ENCODE measurements around the gene GRAP.

DNA sequence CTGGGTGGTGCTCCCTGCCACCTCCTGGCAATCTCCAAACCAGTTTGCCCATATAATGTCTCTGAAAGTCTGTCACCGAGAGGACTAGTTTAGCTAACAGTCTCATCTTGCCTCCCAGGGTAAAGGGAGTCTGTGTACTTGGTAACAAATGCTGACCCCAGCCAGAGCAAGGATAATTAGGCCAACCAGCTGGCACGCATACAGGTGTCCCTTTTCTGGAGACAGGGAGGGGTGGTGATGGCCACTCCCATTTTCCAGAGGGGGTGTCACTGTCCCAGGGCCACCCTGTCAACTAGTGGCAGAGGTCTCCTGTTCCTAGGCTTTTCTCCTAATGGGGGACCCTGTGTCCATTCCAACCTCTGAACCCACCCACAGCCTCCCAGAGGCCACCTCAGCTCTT is 50.3 kb downstream of the GRAP start:
- TF ChIP-seq, protein P1, sequence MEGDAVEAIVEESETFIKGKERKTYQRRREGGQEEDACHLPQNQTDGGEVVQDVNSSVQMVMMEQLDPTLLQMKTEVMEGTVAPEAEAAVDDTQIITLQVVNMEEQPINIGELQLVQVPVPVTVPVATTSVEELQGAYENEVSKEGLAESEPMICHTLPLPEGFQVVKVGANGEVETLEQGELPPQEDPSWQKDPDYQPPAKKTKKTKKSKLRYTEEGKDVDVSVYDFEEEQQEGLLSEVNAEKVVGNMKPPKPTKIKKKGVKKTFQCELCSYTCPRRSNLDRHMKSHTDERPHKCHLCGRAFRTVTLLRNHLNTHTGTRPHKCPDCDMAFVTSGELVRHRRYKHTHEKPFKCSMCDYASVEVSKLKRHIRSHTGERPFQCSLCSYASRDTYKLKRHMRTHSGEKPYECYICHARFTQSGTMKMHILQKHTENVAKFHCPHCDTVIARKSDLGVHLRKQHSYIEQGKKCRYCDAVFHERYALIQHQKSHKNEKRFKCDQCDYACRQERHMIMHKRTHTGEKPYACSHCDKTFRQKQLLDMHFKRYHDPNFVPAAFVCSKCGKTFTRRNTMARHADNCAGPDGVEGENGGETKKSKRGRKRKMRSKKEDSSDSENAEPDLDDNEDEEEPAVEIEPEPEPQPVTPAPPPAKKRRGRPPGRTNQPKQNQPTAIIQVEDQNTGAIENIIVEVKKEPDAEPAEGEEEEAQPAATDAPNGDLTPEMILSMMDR (IDR thresholded peaks at IDR 0.05; ENCODE audit: borderline replicate concordance, extremely low read depth, low read length, poor library complexity, severe bottlenecking): no peak
- no peak for TF ChIP-seq EZH2 (IDR thresholded peaks at IDR 0.05; ENCODE audit: borderline replicate concordance, low read depth, low read length, severe bottlenecking)

Measured in DND-41 (cell line).